Measurements from ENCODE around the gene CMSS1. TPM values are rescaled to one million over a fixed set of nuclear protein-coding genes. Genes with fewer than 3 reads are reported as not detected.

The CMSS1 gene
- polyA plus RNA-seq, 1 of the 3 experiments (the other 2 are of a cell fraction) = 9.1 TPM

DNA sequence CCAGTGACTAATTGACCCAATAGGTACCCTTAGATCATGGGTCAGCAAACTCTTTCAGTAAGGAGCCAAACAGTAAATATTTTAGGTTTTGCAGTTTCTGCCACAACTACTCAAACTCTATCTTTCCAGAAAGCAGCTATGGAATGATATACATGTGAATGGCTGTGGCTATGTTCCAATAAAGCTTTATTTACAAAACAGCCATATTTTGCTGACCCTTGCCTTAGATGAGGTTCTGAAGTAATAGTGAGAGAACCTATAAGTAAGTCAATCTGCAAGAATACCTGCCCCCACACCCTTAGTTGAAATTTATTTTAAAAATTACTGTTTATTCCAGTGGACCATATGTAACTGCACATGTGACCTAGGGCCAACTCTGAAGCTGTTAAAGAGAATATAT, 134.0 kb downstream of the CMSS1 start:
- POLR2A ChIA-PET = no interaction called here
- peak overlapping the region in 1 of 2 experiments; percentile 69; a peak in 2 of 4 replicates for H3K27ac ChIP-seq (ENCODE audit: low read depth in 2 of 2, low read length in 1 of 2)
- no peaks in the 10 kb centered on the region for H3K36me3 ChIP-seq (replicated peaks in 1 of 2; ENCODE audit: control insufficient read depth in 1 of 2, insufficient read depth in 2 of 2, low read length in 1 of 2)
- no peaks in the 10 kb centered on the region for H4K20me1 ChIP-seq (ENCODE audit: insufficient read depth)
- no peaks in the 10 kb centered on the region for H3K9me3 ChIP-seq
- peaks cover 0 to 14% of the 10 kb centered on the region in 2 experiments; a peak in 1 of 4 replicates for H3K4me1 ChIP-seq (ENCODE audit: control insufficient read depth in 1 of 2, insufficient read depth in 2 of 2, low read depth in 1 of 2, low read length in 1 of 2)
- H3K9me2 ChIP-seq = no peaks in the 10 kb centered on the region
- CTCF ChIA-PET = no interaction called here
- peak overlapping the region; percentile 4; the same call in 1 of the 2 replicates for H3K4me2 ChIP-seq
- H3K9ac ChIP-seq = no peak overlapping the region; the same call in 1 of the 2 replicates
- H3K79me2 ChIP-seq (ENCODE audit: insufficient read depth) = no peaks in the 10 kb centered on the region
- no peak for DNase-seq
- peaks cover 15% of the 10 kb centered on the region for H3F3A ChIP-seq (replicated peaks; ENCODE audit: insufficient read depth)
- H3K4me3 ChIP-seq (ENCODE audit: low read depth in 2 of 2, low read length in 1 of 2) = no peak overlapping the region
- no peaks in the 10 kb centered on the region for H3K27me3 ChIP-seq (ENCODE audit: insufficient read depth)
- H2AFZ ChIP-seq (ENCODE audit: low read depth) = no peak overlapping the region
- no peak for TF ChIP-seq SIN3A (IDR thresholded peaks at IDR 0.05; ENCODE audit: borderline replicate concordance, low read depth, low read length)

DNA sequence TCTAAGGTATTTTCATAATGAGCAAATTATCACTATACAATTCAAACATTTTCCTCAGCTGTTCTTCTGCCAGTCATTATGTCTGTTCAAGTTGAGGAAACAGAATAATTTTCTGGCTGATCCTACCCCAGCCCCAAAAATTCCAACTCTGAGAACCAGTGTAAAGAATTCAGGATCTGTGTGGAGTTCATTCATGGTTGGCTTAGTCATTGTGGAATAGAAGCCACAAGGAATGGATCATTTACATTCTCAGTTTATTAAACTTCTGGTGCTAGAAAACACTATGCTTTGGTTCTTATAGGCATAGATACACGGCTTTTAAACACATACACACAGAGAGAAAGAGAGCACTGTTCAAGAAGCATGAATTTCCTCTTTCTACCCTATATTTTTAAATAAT, 134.6 kb downstream of the CMSS1 start:
- no peak overlapping the region for H3K4me3 ChIP-seq (ENCODE audit: low read depth in 2 of 2, low read length in 1 of 2)
- TF ChIP-seq FOSL2 (IDR thresholded peaks at IDR 0.05; ENCODE audit: borderline replicate concordance, low read depth) = peak; percentile 65; the same call in 1 of the 2 replicates
- TF ChIP-seq TEAD4 (IDR thresholded peaks at IDR 0.05; ENCODE audit: borderline replicate concordance, insufficient read depth) = peak; percentile 31; the same call in 1 of the 2 replicates
- TF ChIP-seq, protein P1, sequence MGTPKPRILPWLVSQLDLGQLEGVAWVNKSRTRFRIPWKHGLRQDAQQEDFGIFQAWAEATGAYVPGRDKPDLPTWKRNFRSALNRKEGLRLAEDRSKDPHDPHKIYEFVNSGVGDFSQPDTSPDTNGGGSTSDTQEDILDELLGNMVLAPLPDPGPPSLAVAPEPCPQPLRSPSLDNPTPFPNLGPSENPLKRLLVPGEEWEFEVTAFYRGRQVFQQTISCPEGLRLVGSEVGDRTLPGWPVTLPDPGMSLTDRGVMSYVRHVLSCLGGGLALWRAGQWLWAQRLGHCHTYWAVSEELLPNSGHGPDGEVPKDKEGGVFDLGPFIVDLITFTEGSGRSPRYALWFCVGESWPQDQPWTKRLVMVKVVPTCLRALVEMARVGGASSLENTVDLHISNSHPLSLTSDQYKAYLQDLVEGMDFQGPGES (IDR thresholded peaks at IDR 0.05; ENCODE audit: low read depth, low read length) = no peak
- TF ChIP-seq FOXJ3 (CRISPR knock-in tag; IDR thresholded peaks at IDR 0.05) = no peak
- TF ChIP-seq TCF12 (IDR thresholded peaks at IDR 0.05) = peak; percentile 36; the same call in 1 of the 2 replicates
- TF ChIP-seq EZH2phosphoT487 (IDR thresholded peaks at IDR 0.05; ENCODE audit: borderline replicate concordance, low read depth) = no peak
- TF ChIP-seq NFIC (IDR thresholded peaks at IDR 0.05; ENCODE audit: borderline replicate concordance) = no peak; the same call in 1 of the 2 replicates
- peak in 1 of 2 experiments; percentile 28; a peak in 1 of 4 replicates for TF ChIP-seq EP300 (IDR thresholded peaks at IDR 0.05; ENCODE audit: borderline replicate concordance in 1 of 2, low read depth in 1 of 2, low read length in 1 of 2)
- peak; percentile 34; the same call in 1 of the 2 replicates for TF ChIP-seq JUND (IDR thresholded peaks at IDR 0.05)
- peak overlapping the region; percentile 17; the same call in 1 of the 2 replicates for H2AFZ ChIP-seq (ENCODE audit: low read depth)
- peak overlapping the region; percentile 17; the same call in 1 of the 2 replicates for H3K9ac ChIP-seq
- H3K27ac ChIP-seq (ENCODE audit: low read depth in 2 of 2, low read length in 1 of 2) = peak overlapping the region in 1 of 2 experiments; percentile 69; a peak in 2 of 4 replicates
- H3K9me3 ChIP-seq = no peaks in the 10 kb centered on the region
- WGBS (ENCODE audit: low lambda C conversion rate) = 33% methylated on average over 1 of the region's 1 CpG
- POLR2A ChIA-PET = no interaction called here
- no peak for DNase-seq
- H3F3A ChIP-seq (replicated peaks; ENCODE audit: insufficient read depth) = peaks cover 15% of the 10 kb centered on the region
- peaks cover 0 to 18% of the 10 kb centered on the region in 2 experiments; a peak in 1 of 4 replicates for H3K4me1 ChIP-seq (ENCODE audit: control insufficient read depth in 1 of 2, insufficient read depth in 2 of 2, low read depth in 1 of 2, low read length in 1 of 2)
- no peaks in the 10 kb centered on the region for H3K36me3 ChIP-seq (replicated peaks in 1 of 2; ENCODE audit: control insufficient read depth in 1 of 2, insufficient read depth in 2 of 2, low read length in 1 of 2)
- no peaks in the 10 kb centered on the region for H3K27me3 ChIP-seq (ENCODE audit: insufficient read depth)
- H4K20me1 ChIP-seq (ENCODE audit: insufficient read depth) = no peaks in the 10 kb centered on the region
- CTCF ChIA-PET = interaction anchor here (0.6 kb wide), 1 partner anchor 10 kb away, joined by 3 read pairs; no protein-coding TSS in a partner anchor
- no peaks in the 10 kb centered on the region for H3K9me2 ChIP-seq
- no peaks in the 10 kb centered on the region for H3K79me2 ChIP-seq (ENCODE audit: insufficient read depth)
- H3K4me2 ChIP-seq = peak overlapping the region; percentile 4; the same call in 1 of the 2 replicates

DNA sequence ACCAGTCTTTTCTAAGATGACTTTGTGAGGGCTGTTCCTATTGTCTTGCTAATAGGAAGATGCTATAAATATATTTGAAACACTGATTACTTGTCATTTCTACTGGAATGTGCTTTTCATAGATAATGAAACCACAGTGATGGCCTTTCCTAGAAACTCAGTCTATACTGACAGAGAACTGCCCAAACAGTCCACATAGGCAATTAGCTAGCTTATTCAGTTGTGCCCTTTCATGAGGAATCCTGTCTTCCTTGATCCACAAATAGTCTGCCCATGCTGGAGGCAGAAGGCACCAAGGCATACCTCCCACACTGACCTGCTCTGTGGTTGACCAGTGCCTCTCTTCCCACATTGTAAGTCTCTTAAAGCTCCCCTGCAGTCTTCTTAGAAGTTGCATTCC, 135.9 kb downstream of the CMSS1 start:
- H4K20me1 ChIP-seq (ENCODE audit: insufficient read depth) = no peaks in the 10 kb centered on the region
- no peaks in the 10 kb centered on the region for H3K27me3 ChIP-seq (ENCODE audit: insufficient read depth)
- H3K9ac ChIP-seq = no peak overlapping the region
- H3K9me3 ChIP-seq = no peaks in the 10 kb centered on the region
- H3K27ac ChIP-seq (ENCODE audit: low read depth in 2 of 2, low read length in 1 of 2) = peak overlapping the region in 1 of 2 experiments; percentile 69; a peak in 1 of 4 replicates
- peaks cover 15% of the 10 kb centered on the region for H3F3A ChIP-seq (replicated peaks; ENCODE audit: insufficient read depth)
- H3K4me2 ChIP-seq = 0 out of 2 replicates have a peak overlapping the region, but pooled peaks have one; percentile 2
- 0 out of 4 replicates have a peak, but pooled peaks cover 0 to 19% of the 10 kb centered on the region in 2 experiments for H3K4me1 ChIP-seq (ENCODE audit: control insufficient read depth in 1 of 2, insufficient read depth in 2 of 2, low read depth in 1 of 2, low read length in 1 of 2)
- no peak overlapping the region for H2AFZ ChIP-seq (ENCODE audit: low read depth)
- H3K9me2 ChIP-seq = no peaks in the 10 kb centered on the region
- no peaks in the 10 kb centered on the region for H3K36me3 ChIP-seq (replicated peaks in 1 of 2; ENCODE audit: control insufficient read depth in 1 of 2, insufficient read depth in 2 of 2, low read length in 1 of 2)
- no peaks in the 10 kb centered on the region for H3K79me2 ChIP-seq (ENCODE audit: insufficient read depth)
- POLR2A ChIA-PET = no interaction called here
- H3K4me3 ChIP-seq (ENCODE audit: low read depth in 2 of 2, low read length in 1 of 2) = no peak overlapping the region
- DNase-seq = no peak
- CTCF ChIA-PET = no interaction called here
- TF ChIP-seq FOXM1 (IDR thresholded peaks at IDR 0.05; ENCODE audit: low read depth) (no peak), GATA2 (CRISPR knock-in tag; IDR thresholded peaks at IDR 0.05) (no peak), MXI1 (IDR thresholded peaks at IDR 0.05; ENCODE audit: low read depth, low read length) (no peak), RCOR1 (IDR thresholded peaks at IDR 0.05; ENCODE audit: low read length) (no peak), FOSL2 (IDR thresholded peaks at IDR 0.05; ENCODE audit: borderline replicate concordance, low read depth) (no peak)
- TF ChIP-seq, protein P1 (IDR thresholded peaks at IDR 0.05; ENCODE audit: low read depth, low read length) = no peak
- TF ChIP-seq, protein P2, sequence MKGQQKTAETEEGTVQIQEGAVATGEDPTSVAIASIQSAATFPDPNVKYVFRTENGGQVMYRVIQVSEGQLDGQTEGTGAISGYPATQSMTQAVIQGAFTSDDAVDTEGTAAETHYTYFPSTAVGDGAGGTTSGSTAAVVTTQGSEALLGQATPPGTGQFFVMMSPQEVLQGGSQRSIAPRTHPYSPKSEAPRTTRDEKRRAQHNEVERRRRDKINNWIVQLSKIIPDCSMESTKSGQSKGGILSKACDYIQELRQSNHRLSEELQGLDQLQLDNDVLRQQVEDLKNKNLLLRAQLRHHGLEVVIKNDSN (IDR thresholded peaks at IDR 0.05; ENCODE audit: borderline replicate concordance, low read depth) = no peak
- TF ChIP-seq, protein P3, sequence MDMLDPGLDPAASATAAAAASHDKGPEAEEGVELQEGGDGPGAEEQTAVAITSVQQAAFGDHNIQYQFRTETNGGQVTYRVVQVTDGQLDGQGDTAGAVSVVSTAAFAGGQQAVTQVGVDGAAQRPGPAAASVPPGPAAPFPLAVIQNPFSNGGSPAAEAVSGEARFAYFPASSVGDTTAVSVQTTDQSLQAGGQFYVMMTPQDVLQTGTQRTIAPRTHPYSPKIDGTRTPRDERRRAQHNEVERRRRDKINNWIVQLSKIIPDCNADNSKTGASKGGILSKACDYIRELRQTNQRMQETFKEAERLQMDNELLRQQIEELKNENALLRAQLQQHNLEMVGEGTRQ (IDR thresholded peaks at IDR 0.05; ENCODE audit: borderline replicate concordance, low read depth, low read length) = no peak

Data from SK-N-SH (cell line).